Neural cell (in vitro differentiated cells): Measurements from ENCODE around the gene COL5A1.

Experiments
- CTCF ChIP-seq: fragments of 450-650 bp; IDR thresholded peaks from 2 replicates; pipeline ENCODE4 v1.5.1; 2014; ENCODE audit warnings: antibody characterized with exemption, mild to moderate bottlenecking, moderate library complexity; ENCODE audit not compliant: poor library complexity, severe bottlenecking
- EP300 ChIP-seq: fragments of 450-650 bp; conservative IDR thresholded peaks from 2 replicates; pipeline ENCODE4 v1.6.1; 2014; ENCODE audit warnings: antibody characterized with exemption, mild to moderate bottlenecking, moderate library complexity; ENCODE audit not compliant: poor library complexity, severe bottlenecking
- EZH2 ChIP-seq: fragments of 200-600, 300-800 bp; shearing (Covaris generic), sonication (generic); IDR thresholded peaks from 2 replicates; pipeline ENCODE4 v1.6.1; 2014; ENCODE audit warnings: antibody characterized with exemption, low read length, borderline replicate concordance, mild to moderate bottlenecking; ENCODE audit not compliant: insufficient read depth, poor library complexity, severe bottlenecking
- POLR2AphosphoS5 ChIP-seq: IDR thresholded peaks from 2 replicates; pipeline ENCODE4 v1.6.1; 2012
- RAD21 ChIP-seq: fragments of 450-650 bp; conservative IDR thresholded peaks from 2 replicates; pipeline ENCODE4 v1.6.1; 2014; ENCODE audit warnings: antibody characterized with exemption, mild to moderate bottlenecking, moderate library complexity

- no peak for TF ChIP-seq CTCF
- TF ChIP-seq EZH2, result no peak
- no peak for TF ChIP-seq RAD21
- no peak for TF ChIP-seq EP300
- no peak for TF ChIP-seq POLR2AphosphoS5
Measured at GRCh38 chr9:134626069-134626423, 15.6 kb upstream of the COL5A1 start.
